Measurements from ENCODE around the gene SPOCK2.

DNA sequence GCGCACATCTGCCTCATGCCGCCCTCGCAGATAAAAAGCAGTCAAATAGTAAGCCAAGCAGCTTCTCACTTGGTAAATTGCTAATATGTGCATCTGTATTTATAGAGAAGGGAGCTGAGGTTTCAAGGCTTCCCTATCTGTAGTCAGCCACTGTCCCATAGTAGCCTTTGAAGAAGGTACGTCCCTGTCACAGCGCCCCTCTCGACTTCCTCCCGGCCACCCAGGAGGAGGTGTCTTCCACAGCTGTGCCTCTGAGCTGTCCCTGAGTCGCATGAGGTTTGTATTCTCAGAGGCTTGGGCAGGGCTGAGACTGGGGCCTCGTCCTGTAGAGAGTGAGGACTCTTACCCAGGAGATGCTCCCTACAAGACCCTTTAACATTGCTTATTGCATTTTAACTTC lies 49.0 kb downstream of the SPOCK2 start:
- TF ChIP-seq JUND (IDR thresholded peaks at IDR 0.05; ENCODE audit: low read depth, low read length) (no peak), RAD21 (IDR thresholded peaks at IDR 0.05; ENCODE audit: insufficient read depth, low read depth, low read length) (no peak), MAX (IDR thresholded peaks at IDR 0.05; ENCODE audit: low read depth, low read length) (no peak), CEBPB (IDR thresholded peaks at IDR 0.05; ENCODE audit: borderline replicate concordance in 1 of 2, low read depth in 2 of 2, low read length in 2 of 2) (no peak), YY1 (IDR thresholded peaks at IDR 0.05; ENCODE audit: low read depth, low read length) (no peak), TAF1 (IDR thresholded peaks at IDR 0.05; ENCODE audit: borderline replicate concordance, low read depth, low read length) (no peak)

Measured in GM12878 (cell line).